B cell (primary cell): ENCODE data around the gene PTCD3.

Experiments used
- CTCF ChIP-seq: fragments of 200-600 bp; IDR thresholded peaks from one replicate; pipeline ENCODE4 v1.8.0; 2022; ENCODE audit warnings: antibody characterized with exemption, mild to moderate bottlenecking
- EZH2 ChIP-seq: IDR thresholded peaks from 2 replicates; pipeline ENCODE4 v1.6.1; 2012; ENCODE audit warnings: borderline replicate concordance, low read depth, mild to moderate bottlenecking, moderate library complexity, low read length; ENCODE audit not compliant: insufficient read depth, poor library complexity, severe bottlenecking

- TF ChIP-seq CTCF (no peak), EZH2 (no peak)
These were observed 68.4 kb downstream of the PTCD3 start for GRCh38 chr2:86174445-86174844.
